Activated T-cell treated with anti-CD3 and anti-CD28 coated beads, Interleukin-2, amount 50 U/mL, for 24 hours (primary cell): ENCODE data around the gene RAB40AL.
"Not testable (repeated sequence)": the region's sequence is repeated elsewhere in the genome, so short reads cannot be mapped to it uniquely, and the experiment has no call there.

Source experiments
- DNase-seq: peaks from one replicate; pipeline ENCODE4 v3.0.0-alpha.2; 2020
- H3K27ac Mint-ChIP-seq: 2 replicates; pipeline ENCODE4 v1.8.0; 2020; ENCODE audit warnings: mild to moderate bottlenecking, mixed read lengths
- H3K27me3 Mint-ChIP-seq: 2 replicates; pipeline ENCODE4 v1.8.0; 2020; ENCODE audit warnings: mixed read lengths
- H3K36me3 Mint-ChIP-seq: 2 replicates; pipeline ENCODE4 v1.8.0; 2020; ENCODE audit warnings: low read depth, mixed read lengths
- H3K4me1 Mint-ChIP-seq: 2 replicates; pipeline ENCODE4 v1.8.0; 2020; ENCODE audit warnings: low read depth, mixed read lengths
- H3K4me3 Mint-ChIP-seq: 2 replicates; pipeline ENCODE4 v1.8.0; 2020; ENCODE audit warnings: mild to moderate bottlenecking, moderate library complexity, mixed read lengths
- H3K9me3 Mint-ChIP-seq: 2 replicates; pipeline ENCODE4 v1.8.0; 2020; ENCODE audit warnings: mixed read lengths

Gene RAB40AL, protein sequence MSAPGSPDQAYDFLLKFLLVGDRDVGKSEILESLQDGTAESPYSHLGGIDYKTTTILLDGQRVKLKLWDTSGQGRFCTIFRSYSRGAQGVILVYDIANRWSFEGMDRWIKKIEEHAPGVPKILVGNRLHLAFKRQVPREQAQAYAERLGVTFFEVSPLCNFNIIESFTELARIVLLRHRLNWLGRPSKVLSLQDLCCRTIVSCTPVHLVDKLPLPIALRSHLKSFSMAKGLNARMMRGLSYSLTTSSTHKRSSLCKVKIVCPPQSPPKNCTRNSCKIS

DNA sequence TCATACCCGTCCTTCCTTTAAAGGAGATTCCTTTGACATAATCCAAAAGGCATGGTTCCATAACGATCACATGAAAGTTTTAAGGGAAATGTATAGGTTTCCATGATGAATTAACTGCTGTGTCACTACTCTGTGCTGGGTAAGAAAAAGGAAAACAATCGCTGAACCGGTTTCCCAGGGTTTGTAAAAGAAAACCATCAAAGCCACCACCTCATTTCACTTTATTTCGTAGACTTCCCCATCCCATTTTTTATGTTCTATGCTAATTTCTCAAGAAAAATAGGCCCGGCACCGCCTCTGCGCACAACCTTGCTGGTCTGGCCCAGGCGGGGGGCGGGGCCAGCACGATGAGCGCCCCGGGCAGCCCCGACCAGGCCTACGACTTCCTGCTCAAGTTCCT, at the start of gene RAB40AL:
Gene RAB40AL (plus strand): TSS at position 301 of the 400 bp plus-strand sequence. CDS start 47 bp downstream, at position 348.
- H3K36me3 Mint-ChIP-seq, H3K4me1 Mint-ChIP-seq, H3K4me3 Mint-ChIP-seq, H3K9me3 Mint-ChIP-seq, DNase-seq, H3K27ac Mint-ChIP-seq: not testable (repeated sequence)
- H3K27me3 Mint-ChIP-seq = peaks cover 14% of the 10 kb centered on the region

DNA sequence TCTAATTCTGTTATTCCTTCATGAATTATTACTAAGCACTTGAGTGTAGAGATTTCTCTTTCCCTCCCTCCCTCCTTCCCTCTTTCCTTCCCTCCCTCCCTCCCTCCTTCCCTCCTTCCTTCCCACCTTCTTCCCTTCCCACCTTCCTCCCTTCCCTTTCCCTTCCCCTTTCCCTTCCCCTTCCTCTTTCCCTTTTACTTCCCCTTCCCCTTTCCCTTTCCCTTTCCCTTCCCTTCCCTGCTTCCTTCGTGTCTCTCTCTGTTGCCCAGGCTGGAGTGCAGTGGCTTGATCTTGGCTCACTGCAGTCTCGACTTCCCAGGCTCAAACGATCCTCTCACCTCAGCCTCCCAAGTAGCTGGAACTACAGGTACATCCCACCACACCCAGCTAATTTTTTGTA, 49.4 kb upstream of the RAB40AL start:
- no peak overlapping the region for H3K27ac Mint-ChIP-seq
- DNase-seq = no peak
- H3K4me3 Mint-ChIP-seq = no peak overlapping the region
- peaks cover 30% of the 10 kb centered on the region for H3K27me3 Mint-ChIP-seq
- H3K9me3 Mint-ChIP-seq = no peaks in the 10 kb centered on the region
- H3K4me1 Mint-ChIP-seq = no peaks in the 10 kb centered on the region
- no peaks in the 10 kb centered on the region for H3K36me3 Mint-ChIP-seq

GRCh38 chrX:102892103-102892502, 45.0 kb upstream of the RAB40AL start:
- Mint-ChIP-seq H3K9me3 (no peaks in the 10 kb centered on the region), H3K36me3 (no peaks in the 10 kb centered on the region), H3K27me3 (peaks cover 34% of the 10 kb centered on the region), H3K27ac (no peak overlapping the region), H3K4me3 (no peak overlapping the region), H3K4me1 (no peaks in the 10 kb centered on the region)
- DNase-seq = no peak

DNA sequence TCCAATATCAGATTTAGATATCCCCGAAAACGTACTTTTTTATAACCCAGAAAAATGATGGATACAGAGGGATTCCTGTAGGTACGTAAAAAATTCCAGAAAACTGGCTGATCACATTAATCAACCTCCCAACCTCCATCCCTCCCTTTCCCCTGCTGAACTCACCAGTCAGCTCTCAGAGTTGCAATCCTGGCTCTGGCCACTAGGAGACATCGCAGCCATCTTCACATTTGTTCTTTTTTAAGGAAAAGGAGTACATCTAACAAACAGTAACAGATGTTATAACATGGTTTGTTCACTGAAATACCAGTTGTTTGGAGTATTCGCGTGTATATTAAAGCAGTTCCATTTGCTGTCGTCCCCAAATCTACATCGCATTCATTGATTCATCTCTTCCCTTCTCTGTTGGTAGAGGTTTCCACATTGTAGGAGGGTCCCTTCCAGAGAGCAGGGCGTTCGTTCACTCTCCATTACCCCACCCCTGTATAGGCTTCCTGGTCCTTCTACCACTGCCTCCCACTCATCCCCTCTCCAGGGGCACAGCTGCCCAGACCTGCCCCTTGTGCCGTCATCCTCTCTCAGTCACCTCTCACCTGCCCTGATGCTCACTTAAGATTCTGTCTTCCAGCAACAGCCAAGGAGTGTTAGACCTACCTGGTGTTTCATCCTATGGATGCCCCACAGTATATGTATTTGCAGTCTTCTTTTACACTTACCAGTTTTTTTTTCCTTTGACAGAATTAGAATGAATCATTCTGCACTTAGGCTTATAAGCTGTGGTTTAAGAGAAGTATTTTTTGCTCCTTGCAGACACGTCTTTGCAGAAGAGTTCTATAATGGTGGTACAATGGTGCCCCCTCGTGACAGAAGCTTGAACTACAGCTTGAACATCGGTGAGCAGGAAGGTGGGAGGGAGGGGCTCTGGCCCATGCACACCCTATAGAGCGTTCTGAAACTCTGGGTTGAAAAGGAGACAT, 36.8 kb upstream of the RAB40AL start:
- H3K27me3 Mint-ChIP-seq = peaks cover 33% of the 10 kb centered on the region
- peaks cover 8% of the 10 kb centered on the region for H3K4me1 Mint-ChIP-seq
- peaks cover 6% of the 10 kb centered on the region for H3K36me3 Mint-ChIP-seq
- H3K9me3 Mint-ChIP-seq = no peaks in the 10 kb centered on the region
- no peak overlapping the region for H3K4me3 Mint-ChIP-seq
- peak; percentile 80 for DNase-seq
- no peak overlapping the region for H3K27ac Mint-ChIP-seq

- Mint-ChIP-seq H3K27ac (no peak overlapping the region), H3K9me3 (no peaks in the 10 kb centered on the region)
Observed at GRCh38 chrX:102902355-102902754, 34.7 kb upstream of the RAB40AL start.

DNA sequence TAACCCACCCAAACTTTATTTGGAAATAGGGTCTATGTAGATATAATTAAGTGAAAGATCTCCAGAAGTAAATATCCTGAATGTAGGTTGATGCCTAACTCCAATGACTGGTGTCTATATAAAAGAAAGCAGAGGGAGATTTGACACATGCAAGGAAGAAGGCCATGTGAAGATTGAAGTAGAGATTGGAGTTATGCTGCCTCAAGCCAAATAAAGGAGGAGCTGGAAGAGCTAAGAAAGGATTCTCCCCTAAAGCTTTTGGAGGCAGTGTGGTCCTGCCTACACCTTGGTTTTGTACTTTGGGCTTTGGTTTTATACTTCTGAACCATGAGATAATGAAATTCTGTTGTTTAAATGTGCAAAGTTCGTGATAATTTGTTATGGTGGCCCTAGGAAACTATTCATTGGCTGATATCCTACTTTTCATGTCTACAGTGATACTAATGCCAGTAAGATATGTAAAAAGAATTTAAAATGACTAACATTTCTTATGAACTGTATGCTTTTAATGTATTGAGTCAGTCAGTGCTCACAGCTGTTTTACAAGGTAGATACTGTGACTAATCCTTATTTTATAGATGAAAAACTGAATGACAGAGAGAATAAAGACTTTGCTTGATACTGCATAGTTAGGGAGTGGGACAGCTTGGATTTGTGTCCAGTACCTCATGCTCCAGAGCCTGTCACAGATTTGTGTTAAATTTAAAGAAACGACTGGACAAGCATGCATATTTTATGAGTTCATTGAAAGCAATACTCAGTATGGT, 5.9 kb upstream of the RAB40AL start:
- Mint-ChIP-seq H3K27ac (no peak overlapping the region), H3K4me1 (no peaks in the 10 kb centered on the region), H3K36me3 (no peaks in the 10 kb centered on the region), H3K27me3 (peaks cover 19% of the 10 kb centered on the region), H3K9me3 (no peaks in the 10 kb centered on the region), H3K4me3 (no peak overlapping the region)
- DNase-seq = no peak

More at GRCh38 chrX:102902355-102902754, 34.7 kb upstream of the RAB40AL start:
- no peak overlapping the region for H3K4me3 Mint-ChIP-seq
- peaks cover 19% of the 10 kb centered on the region for H3K36me3 Mint-ChIP-seq
- H3K4me1 Mint-ChIP-seq = peaks cover 8% of the 10 kb centered on the region
- DNase-seq = no peak
- peaks cover 30% of the 10 kb centered on the region for H3K27me3 Mint-ChIP-seq

DNA sequence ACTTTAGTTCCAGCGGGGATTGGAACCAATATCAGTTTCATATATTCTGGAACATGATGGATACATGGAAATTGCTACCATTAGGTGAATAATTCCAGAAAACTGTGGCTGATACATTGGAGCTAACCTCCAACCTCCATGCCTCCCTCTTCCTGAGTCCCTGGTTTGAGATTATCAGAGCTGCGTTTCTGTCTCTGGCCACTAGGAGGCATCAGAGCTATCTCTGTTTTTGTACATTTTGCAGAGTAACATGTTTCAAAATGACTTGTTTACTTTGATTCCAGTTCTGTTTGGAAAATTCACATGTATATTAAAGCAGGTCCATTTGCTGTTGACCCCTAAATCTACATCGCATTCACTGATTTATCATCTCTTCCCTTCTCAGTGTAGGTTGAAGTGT, 2.4 kb upstream of the RAB40AL start:
- DNase-seq = peak; percentile 42
- no peaks in the 10 kb centered on the region for H3K36me3 Mint-ChIP-seq
- H3K4me3 Mint-ChIP-seq = no peak overlapping the region
- H3K27ac Mint-ChIP-seq = no peak overlapping the region
- H3K27me3 Mint-ChIP-seq = peaks cover 10% of the 10 kb centered on the region
- no peaks in the 10 kb centered on the region for H3K9me3 Mint-ChIP-seq
- no peaks in the 10 kb centered on the region for H3K4me1 Mint-ChIP-seq

GRCh38 chrX:102950908-102951866, 14.1 kb downstream of the RAB40AL start:
- Mint-ChIP-seq H3K36me3 (no peaks in the 10 kb centered on the region), H3K4me3 (peak overlapping the region; percentile 57), H3K9me3 (no peaks in the 10 kb centered on the region), H3K27ac (no peak overlapping the region), H3K4me1 (peaks cover 5% of the 10 kb centered on the region), H3K27me3 (peaks cover 32% of the 10 kb centered on the region)
- peak; percentile 71 for DNase-seq

DNA sequence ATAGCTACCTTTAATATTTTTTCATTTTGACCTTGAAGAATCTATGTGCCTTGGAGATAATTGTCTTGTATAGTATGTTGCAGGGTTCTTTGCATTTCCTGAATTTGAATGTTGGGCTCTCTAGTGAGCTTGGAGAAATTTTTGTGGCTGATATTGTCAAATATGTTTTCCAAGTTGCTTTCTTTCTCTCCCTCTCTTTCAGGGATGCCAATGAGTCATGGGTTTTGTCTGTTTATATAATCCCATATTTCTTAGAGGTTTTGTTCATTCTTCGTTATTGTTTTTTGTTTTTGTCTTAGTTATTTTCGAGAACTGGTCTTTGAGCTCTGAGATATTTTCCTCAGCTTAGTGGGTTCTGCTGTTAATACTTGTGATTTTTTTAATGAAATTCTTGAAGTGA, 20.7 kb downstream of the RAB40AL start:
- no peak for DNase-seq
- H3K27ac Mint-ChIP-seq = no peak overlapping the region
- H3K4me3 Mint-ChIP-seq = no peak overlapping the region
- H3K9me3 Mint-ChIP-seq = no peaks in the 10 kb centered on the region
- no peaks in the 10 kb centered on the region for H3K4me1 Mint-ChIP-seq
- no peaks in the 10 kb centered on the region for H3K36me3 Mint-ChIP-seq
- H3K27me3 Mint-ChIP-seq = peaks cover 46% of the 10 kb centered on the region

- no peaks in the 10 kb centered on the region for H3K36me3 Mint-ChIP-seq
- H3K4me3 Mint-ChIP-seq = no peak overlapping the region
- peaks cover 39% of the 10 kb centered on the region for H3K27me3 Mint-ChIP-seq
Observed at GRCh38 chrX:102958794-102959193, 21.7 kb downstream of the RAB40AL start.

GRCh38 chrX:102959471-102959870, 22.4 kb downstream of the RAB40AL start:
- DNase-seq = no peak
- no peaks in the 10 kb centered on the region for H3K9me3 Mint-ChIP-seq
- peaks cover 36% of the 10 kb centered on the region for H3K27me3 Mint-ChIP-seq
- H3K4me3 Mint-ChIP-seq = no peak overlapping the region
- no peaks in the 10 kb centered on the region for H3K4me1 Mint-ChIP-seq
- no peaks in the 10 kb centered on the region for H3K36me3 Mint-ChIP-seq
- no peak overlapping the region for H3K27ac Mint-ChIP-seq

More at GRCh38 chrX:102958794-102959193, 21.7 kb downstream of the RAB40AL start:
- DNase-seq = no peak
- no peak overlapping the region for H3K27ac Mint-ChIP-seq
- H3K9me3 Mint-ChIP-seq = no peaks in the 10 kb centered on the region
- no peaks in the 10 kb centered on the region for H3K4me1 Mint-ChIP-seq

DNA sequence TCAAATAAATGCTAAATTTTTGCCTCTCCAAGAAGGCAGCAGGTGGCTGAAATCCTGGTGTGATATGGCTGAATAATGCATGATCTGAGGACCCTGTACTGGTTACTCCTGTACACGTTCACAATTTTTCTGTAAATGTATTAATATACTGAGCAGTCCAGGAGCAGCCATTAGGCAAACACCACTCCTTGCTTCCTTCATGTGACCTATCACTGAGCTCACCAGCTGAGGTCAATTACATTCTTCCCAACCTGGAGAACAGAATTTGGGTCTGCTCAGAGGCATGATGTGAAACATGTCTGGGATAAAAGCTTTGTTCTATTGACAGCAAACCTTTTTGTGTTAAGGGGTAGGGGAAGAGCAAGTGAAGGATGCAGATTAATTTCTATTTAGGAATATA, 26.9 kb downstream of the RAB40AL start:
- Mint-ChIP-seq H3K4me3 (no peak overlapping the region), H3K4me1 (no peaks in the 10 kb centered on the region), H3K36me3 (no peaks in the 10 kb centered on the region), H3K9me3 (peaks cover 7% of the 10 kb centered on the region), H3K27me3 (peaks cover 13% of the 10 kb centered on the region), H3K27ac (no peak overlapping the region)
- DNase-seq = no peak

GRCh38 chrX:102964940-102965339, 27.9 kb downstream of the RAB40AL start:
- no peak for DNase-seq
- Mint-ChIP-seq H3K4me3 (no peak overlapping the region), H3K4me1 (no peaks in the 10 kb centered on the region), H3K9me3 (peaks cover 15% of the 10 kb centered on the region), H3K36me3 (no peaks in the 10 kb centered on the region), H3K27ac (no peak overlapping the region), H3K27me3 (peaks cover 9% of the 10 kb centered on the region)
